WTC11 (cell line): Measurements from ENCODE around the gene SLC44A5. TPM values are rescaled to one million over a fixed set of nuclear protein-coding genes. Genes with fewer than 3 reads are reported as not detected.

Source experiments
- ATAC-seq: fragments of 200-7000 bp; cut with Tn5 transposase; 2 replicates; pipeline ENCODE4 v1.10.0; 2021; ENCODE audit warnings: mild to moderate bottlenecking, moderate library complexity
- CTCF ChIA-PET: fragments of 300-600 bp; sonication (Branson Sonifier 250); formaldehyde crosslinking; loops from one replicate; lab custom pipeline; 2021; ENCODE audit warnings: antibody characterized with exemption; lab: Charles Lee
- POLR2A ChIA-PET: fragments of 350-600 bp; sonication (Branson Sonifier 250); formaldehyde crosslinking; loops from one replicate; lab custom pipeline; 2021; ENCODE audit warnings: antibody characterized with exemption; lab: Charles Lee
- DNase-seq: peaks from one replicate; pipeline ENCODE4 v3.0.0; 2021; ENCODE audit warnings: low spot score
- H3K27ac Mint-ChIP-seq: 2 replicates; pipeline ENCODE4 v1.8.0; 2021; ENCODE audit warnings: mixed read lengths
- H3K27me3 Mint-ChIP-seq: 2 replicates; pipeline ENCODE4 v1.8.0; 2021; ENCODE audit warnings: low read depth, mild to moderate bottlenecking, moderate library complexity, mixed read lengths
- H3K36me3 Mint-ChIP-seq: 2 replicates; pipeline ENCODE4 v1.8.0; 2021; ENCODE audit warnings: mixed read lengths
- H3K4me1 Mint-ChIP-seq: 2 replicates; pipeline ENCODE4 v1.8.0; 2022; ENCODE audit warnings: mixed read lengths
- H3K4me3 Mint-ChIP-seq: 2 replicates; pipeline ENCODE4 v1.8.0; 2021; ENCODE audit warnings: mild to moderate bottlenecking, moderate library complexity, mixed read lengths
- H3K9me3 Mint-ChIP-seq: 2 replicates; pipeline ENCODE4 v1.8.0; 2021; ENCODE audit warnings: mixed read lengths
- CREB1 ChIP-seq: sonication (generic); formaldehyde crosslinking; IDR thresholded peaks from 2 replicates; pipeline ENCODE4 v1.8.0; 2023; ENCODE audit warnings: mild to moderate bottlenecking, missing genetic modification reagents
- ETV6 ChIP-seq: sonication (generic); formaldehyde crosslinking; IDR thresholded peaks from 2 replicates; pipeline ENCODE4 v1.8.1; 2022; ENCODE audit warnings: mild to moderate bottlenecking, missing genetic modification reagents
- FOXP4 ChIP-seq: sonication (generic); formaldehyde crosslinking; IDR thresholded peaks from 2 replicates; pipeline ENCODE4 v1.8.0; 2022; ENCODE audit warnings: mild to moderate bottlenecking, missing genetic modification reagents
- GRHL2 ChIP-seq: fragments of 250-450 bp; sonication (Bioruptor Pico); IDR thresholded peaks from 2 replicates; pipeline ENCODE4 v1.8.0; 2022; ENCODE audit warnings: mild to moderate bottlenecking, moderate library complexity; ENCODE audit not compliant: insufficient replicate concordance, severe bottlenecking
- KAT7 ChIP-seq: sonication (generic); formaldehyde crosslinking; IDR thresholded peaks from 2 replicates; pipeline ENCODE4 v1.8.1; 2023; ENCODE audit warnings: missing genetic modification reagents, mild to moderate bottlenecking, borderline replicate concordance
- MLX ChIP-seq: sonication (generic); formaldehyde crosslinking; IDR thresholded peaks from 2 replicates; pipeline ENCODE4 v1.8.1; 2023; ENCODE audit warnings: mild to moderate bottlenecking, missing genetic modification reagents, moderate library complexity
- MXD4 ChIP-seq: fragments of 250-450 bp; sonication (Bioruptor Pico); IDR thresholded peaks from 2 replicates; pipeline ENCODE4 v1.8.0; 2021; ENCODE audit warnings: mild to moderate bottlenecking, moderate library complexity, borderline replicate concordance
- NFATC4 ChIP-seq: fragments of 250-450 bp; sonication (Bioruptor Pico); IDR thresholded peaks from 2 replicates; pipeline ENCODE4 v1.9.0; 2021; ENCODE audit warnings: mild to moderate bottlenecking
- NR2C2 ChIP-seq: sonication (generic); formaldehyde crosslinking; IDR thresholded peaks from 2 replicates; pipeline ENCODE4 v1.8.0; 2022; ENCODE audit warnings: mild to moderate bottlenecking, missing genetic modification reagents
- NR3C1 ChIP-seq: sonication (generic); formaldehyde crosslinking; conservative IDR thresholded peaks from 2 replicates; pipeline ENCODE4 v1.8.1; 2023; ENCODE audit warnings: low read depth, mild to moderate bottlenecking, missing genetic modification reagents
- SMAD4 ChIP-seq: sonication (generic); formaldehyde crosslinking; IDR thresholded peaks from 2 replicates; pipeline ENCODE4 v1.8.0; 2022; ENCODE audit warnings: mild to moderate bottlenecking, missing genetic modification reagents
- TCF7 ChIP-seq: sonication (generic); formaldehyde crosslinking; IDR thresholded peaks from 2 replicates; pipeline ENCODE4 v1.8.0; 2022; ENCODE audit warnings: mild to moderate bottlenecking, low read depth, missing genetic modification reagents, moderate library complexity
- USF1 ChIP-seq: sonication (generic); formaldehyde crosslinking; IDR thresholded peaks from 2 replicates; pipeline ENCODE4 v1.8.0; 2022; ENCODE audit warnings: mild to moderate bottlenecking, missing genetic modification reagents
- ZBTB21 ChIP-seq: sonication (generic); formaldehyde crosslinking; IDR thresholded peaks from 2 replicates; pipeline ENCODE4 v1.8.1; 2023; ENCODE audit warnings: mild to moderate bottlenecking, missing genetic modification reagents, borderline replicate concordance
- ZBTB43 ChIP-seq: sonication (generic); formaldehyde crosslinking; IDR thresholded peaks from 2 replicates; pipeline ENCODE4 v1.8.1; 2023; ENCODE audit warnings: mild to moderate bottlenecking, missing genetic modification reagents
- ZNF281 ChIP-seq: sonication (generic); formaldehyde crosslinking; IDR thresholded peaks from 2 replicates; pipeline ENCODE4 v1.8.0; 2023; ENCODE audit warnings: mild to moderate bottlenecking, missing genetic modification reagents
- ZNF425 ChIP-seq: fragments of 250-450 bp; sonication (Bioruptor Pico); conservative IDR thresholded peaks from 2 replicates; pipeline ENCODE4 v1.9.0; 2021; ENCODE audit warnings: mild to moderate bottlenecking
- ZNF512 ChIP-seq: sonication (generic); formaldehyde crosslinking; IDR thresholded peaks from 2 replicates; pipeline ENCODE4 v1.8.1; 2022; ENCODE audit warnings: missing genetic modification reagents, borderline replicate concordance
- total RNA-seq: library from RNA; stranded (reverse); gene quantifications from 3 replicates; pipeline ENCODE4 v1.2.3, GENCODE V29; 2021

Gene SLC44A5
- total RNA-seq, 1 experiment from 2014 or later = 1.8 TPM

GRCh38 chr1:75521658-75522057, 89.3 kb downstream of the SLC44A5 start (continued):
- no peak for TF ChIP-seq ZNF425 (CRISPR knock-in tag)
- no peak for TF ChIP-seq SMAD4 (CRISPR knock-in tag)
- no peak for TF ChIP-seq FOXP4 (CRISPR knock-in tag)

GRCh38 chr1:75520862-75521475, 89.9 kb downstream of the SLC44A5 start:
- Mint-ChIP-seq H3K4me1 (peaks cover 13% of the 10 kb centered on the region), H3K27me3 (no peaks in the 10 kb centered on the region), H3K4me3 (no peak overlapping the region), H3K36me3 (no peaks in the 10 kb centered on the region), H3K9me3 (no peaks in the 10 kb centered on the region), H3K27ac (no peak overlapping the region)
- TF ChIP-seq ETV6 (CRISPR knock-in tag) = no peak
- TF ChIP-seq ZNF281 (CRISPR knock-in tag) = no peak
- TF ChIP-seq CREB1 (CRISPR knock-in tag) = no peak
- TF ChIP-seq GRHL2 (CRISPR knock-in tag) = no peak
- no peak for TF ChIP-seq ZNF512 (CRISPR knock-in tag)
- no peak for TF ChIP-seq ZBTB43 (CRISPR knock-in tag)
- no peak for TF ChIP-seq NFATC4 (CRISPR knock-in tag)
- TF ChIP-seq FOXP4 (CRISPR knock-in tag) = no peak
- TF ChIP-seq NR2C2 (CRISPR knock-in tag) = no peak
- no peak for TF ChIP-seq ZBTB21 (CRISPR knock-in tag)
- TF ChIP-seq TCF7 = no peak
- no peak for TF ChIP-seq MLX (CRISPR knock-in tag)
- no peak for TF ChIP-seq NR3C1 (CRISPR knock-in tag)
- no peak for TF ChIP-seq MXD4
- no peak for TF ChIP-seq USF1 (CRISPR knock-in tag)
- TF ChIP-seq KAT7 = no peak
- no peak for DNase-seq
- ChIA-PET POLR2A (no interaction called here), CTCF (no interaction called here)
- ATAC-seq = no peak
